Brain microvascular endothelial cell (primary cell): ENCODE measurements around the gene MAGI1.

ENCODE experiments used
- DNase-seq: peaks from one replicate; pipeline ENCODE4 v3.0.0-alpha.2; 2020
- H3K27ac ChIP-seq: fragments of 250-450 bp; sonication (Bioruptor Pico); 2 replicates; pipeline ENCODE4 v1.5.1; 2020; ENCODE audit warnings: mild to moderate bottlenecking, moderate library complexity
- H3K27me3 ChIP-seq: fragments of 250-450 bp; sonication (Bioruptor Pico); replicated peaks from 2 replicates; pipeline ENCODE4 v1.5.1; 2020; ENCODE audit warnings: mild to moderate bottlenecking
- H3K36me3 ChIP-seq: fragments of 250-450 bp; sonication (Bioruptor Pico); replicated peaks from 2 replicates; pipeline ENCODE4 v1.5.1; 2020; ENCODE audit warnings: mild to moderate bottlenecking
- H3K4me3 ChIP-seq: 2 replicates; pipeline ENCODE4 v1.5.1; 2011; ENCODE audit warnings: low read depth, mild to moderate bottlenecking, control low read depth, low read length, moderate library complexity
- CTCF ChIP-seq: IDR thresholded peaks from 2 replicates; pipeline ENCODE4 v1.5.1; 2011; ENCODE audit warnings: low read depth, mild to moderate bottlenecking, moderate library complexity, low read length, control low read depth, inconsistent platforms; ENCODE audit errors: missing control alignments
- in situ Hi-C: cut with HindIII; loops from 2 replicates; pipeline ENCODE4 v1.10.0; 2017; ENCODE audit warnings: low sequenced_read_pairs, low pct_ligation_motif_present

The MAGI1 gene

GRCh38 chr3:65348398-65348995 lies 690.2 kb downstream of the MAGI1 start:
- no peaks in the 10 kb centered on the region for H3K27me3 ChIP-seq
- in situ Hi-C loops, result no loop called here
- TF ChIP-seq CTCF, result no peak
- H3K27ac ChIP-seq, result no peak overlapping the region
- no peak for DNase-seq
- H3K36me3 ChIP-seq, result no peaks in the 10 kb centered on the region
- H3K4me3 ChIP-seq, result no peak overlapping the region

GRCh38 chr3:65347166-65347565 lies 691.6 kb downstream of the MAGI1 start:
- Histone ChIP-seq H3K36me3 (no peaks in the 10 kb centered on the region), H3K27ac (no peak overlapping the region), H3K27me3 (no peaks in the 10 kb centered on the region), H3K4me3 (no peak overlapping the region)
- in situ Hi-C loops, result no loop called here
- no peak for DNase-seq
- no peak for TF ChIP-seq CTCF

DNA sequence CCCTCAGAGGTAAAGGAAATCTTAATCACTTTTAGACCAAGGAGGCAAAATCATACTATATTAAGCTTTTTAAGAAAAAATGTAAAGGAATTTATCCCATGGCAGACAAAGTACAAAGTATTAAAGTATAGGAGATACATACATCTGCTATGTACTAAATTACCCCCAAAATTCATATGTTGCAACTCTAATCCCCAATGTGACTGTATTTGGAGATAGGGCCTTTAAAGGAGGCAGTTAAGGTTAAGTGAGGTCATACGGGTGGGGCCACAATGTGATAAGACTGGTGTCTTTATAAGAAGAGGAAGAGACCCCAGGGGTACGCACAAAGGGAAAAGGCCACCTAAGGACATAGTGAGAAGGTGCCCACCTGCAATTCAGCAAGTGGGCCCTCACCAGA lies 693.9 kb downstream of the MAGI1 start:
- Histone ChIP-seq H3K36me3 (no peaks in the 10 kb centered on the region), H3K27me3 (no peaks in the 10 kb centered on the region), H3K4me3 (no peak overlapping the region), H3K27ac (no peak overlapping the region)
- TF ChIP-seq CTCF, result no peak
- in situ Hi-C loops, result no loop called here
- no peak for DNase-seq

- TF ChIP-seq CTCF, result no peak
- no peak for DNase-seq
- in situ Hi-C loops, result no loop called here
Measured at GRCh38 chr3:65344444-65344843, 694.3 kb downstream of the MAGI1 start.

GRCh38 chr3:65343736-65344135 lies 695.0 kb downstream of the MAGI1 start:
- in situ Hi-C loops, result no loop called here
- Histone ChIP-seq H3K27me3 (no peaks in the 10 kb centered on the region), H3K36me3 (no peaks in the 10 kb centered on the region), H3K27ac (no peak overlapping the region), H3K4me3 (no peak overlapping the region)
- no peak for DNase-seq
- no peak for TF ChIP-seq CTCF

More at GRCh38 chr3:65344444-65344843, 694.3 kb downstream of the MAGI1 start:
- Histone ChIP-seq H3K4me3 (no peak overlapping the region), H3K27me3 (no peaks in the 10 kb centered on the region), H3K27ac (no peak overlapping the region), H3K36me3 (no peaks in the 10 kb centered on the region)

- Histone ChIP-seq H3K4me3 (no peak overlapping the region), H3K27ac (no peak overlapping the region), H3K36me3 (no peaks in the 10 kb centered on the region), H3K27me3 (no peaks in the 10 kb centered on the region)
- in situ Hi-C loops, result no loop called here
- DNase-seq, result no peak
- no peak for TF ChIP-seq CTCF
Measured at GRCh38 chr3:65343026-65343425, 695.7 kb downstream of the MAGI1 start.
